H1 (cell line): ENCODE results near the gene BPIFA2. TPM values are rescaled to one million over a fixed set of nuclear protein-coding genes. Genes with fewer than 3 reads are reported as not detected.

Experiments used
- CTCF ChIA-PET: fragments of 300-600 bp; sonication (Branson Sonifier 250); formaldehyde crosslinking; loops from one replicate; lab custom pipeline; 2021; ENCODE audit not compliant: partially characterized antibody; lab: Charles Lee
- POLR2A ChIA-PET: fragments of 300-600 bp; sonication (Branson Sonifier 250); formaldehyde crosslinking; loops from one replicate; lab custom pipeline; 2021; ENCODE audit warnings: inconsistent platforms; ENCODE audit not compliant: partially characterized antibody; lab: Charles Lee
- DNase-seq, 2 experiments: peaks; one replicate each; pipeline versions ENCODE4 v3.0.0 to v3.0.0-alpha.2; 2010 to 2022; ENCODE audit warnings: low spot score in 2 of 2, low read depth in 1 of 2, mixed read lengths in 1 of 2
- FAIRE-seq: peaks from 2 replicates; lab custom pipeline; 2011; peaks lifted over from hg19 to GRCh38; lab: Jason Lieb, UNC
- H2AFZ ChIP-seq: 2 replicates; pipeline ENCODE4 v1.8.1; 2012; ENCODE audit warnings: low read length, inconsistent platforms
- H2AK5ac ChIP-seq: 2 replicates; pipeline ENCODE4 v1.6.1; 2013; ENCODE audit warnings: low read depth, low read length
- H2BK120ac ChIP-seq: replicated peaks from 2 replicates; pipeline ENCODE3; 2013; ENCODE audit warnings: low read depth, low read length, inconsistent platforms
- H2BK12ac ChIP-seq: 2 replicates; pipeline ENCODE4 v1.6.1; 2013; ENCODE audit warnings: low read depth, low read length
- H2BK15ac ChIP-seq: 2 replicates; pipeline ENCODE4 v1.6.1; 2013; ENCODE audit warnings: low read length
- H2BK20ac ChIP-seq: 2 replicates; pipeline ENCODE4 v1.6.1; 2013; ENCODE audit warnings: low read length
- H2BK5ac ChIP-seq: 2 replicates; pipeline ENCODE4 v1.6.1; 2013; ENCODE audit warnings: low read depth, low read length
- H3K14ac ChIP-seq: 2 replicates; pipeline ENCODE4 v1.6.1; 2013; ENCODE audit warnings: inconsistent platforms; ENCODE audit not compliant: insufficient read length
- H3K18ac ChIP-seq: 2 replicates; pipeline ENCODE4 v1.6.1; 2013; ENCODE audit warnings: low read length; ENCODE audit errors: extremely low read depth
- H3K23ac ChIP-seq: 2 replicates; pipeline ENCODE4 v1.6.1; 2013; ENCODE audit warnings: inconsistent platforms; ENCODE audit not compliant: insufficient read length
- H3K23me2 ChIP-seq: 2 replicates; pipeline ENCODE4 v1.6.1; 2013; ENCODE audit warnings: low read depth, low read length
- H3K27ac ChIP-seq: 2 replicates; pipeline ENCODE4 v1.6.1; 2011; ENCODE audit warnings: low read depth, low read length, inconsistent platforms
- H3K27me3 ChIP-seq, 4 experiments: replicated peaks in 1 of 4; 1 replicate in 1 of 4; 2 replicates in 3 of 4; pipeline versions ENCODE4 v1.6.1 to v1.8.1; 2011 to 2013; ENCODE audit warnings: low read length in 3 of 4, mild to moderate bottlenecking in 3 of 4, inconsistent platforms in 2 of 4, mixed read lengths in 2 of 4, moderate library complexity in 1 of 4; ENCODE audit not compliant: control insufficient read depth in 3 of 4, insufficient read depth in 3 of 4; ENCODE audit errors: extremely low read depth in 1 of 4
- H3K36me3 ChIP-seq, 4 experiments: 2 replicates each; pipeline versions ENCODE4 v1.6.1 to v1.8.1; 2011 to 2013; ENCODE audit warnings: mild to moderate bottlenecking in 4 of 4, low read length in 3 of 4, moderate library complexity in 2 of 4, control low read depth in 1 of 4, inconsistent platforms in 1 of 4; ENCODE audit not compliant: insufficient read depth in 4 of 4, control insufficient read depth in 2 of 4
- H3K4ac ChIP-seq: replicated peaks from 2 replicates; pipeline ENCODE3; 2013; ENCODE audit warnings: low read length, low read depth, mixed read lengths, inconsistent platforms; ENCODE audit not compliant: insufficient read length
- H3K4me1 ChIP-seq, 4 experiments: replicated peaks in 1 of 4; 1 replicate in 1 of 4; 2 replicates in 3 of 4; pipeline versions ENCODE4 v1.6.1 to v1.8.1; 2011 to 2013; ENCODE audit warnings: low read length in 3 of 4, inconsistent platforms in 2 of 4, mixed read lengths in 1 of 4; ENCODE audit not compliant: insufficient read depth in 4 of 4, control insufficient read depth in 3 of 4
- H3K4me2 ChIP-seq, 2 experiments: 2 replicates each; pipeline versions ENCODE4 v1.6.1 to v1.8.1; 2011 to 2013; ENCODE audit warnings: low read depth in 2 of 2, low read length in 2 of 2, control low read depth in 1 of 2, inconsistent platforms in 1 of 2, mild to moderate bottlenecking in 1 of 2; ENCODE audit not compliant: insufficient read depth in 1 of 2
- H3K4me3 ChIP-seq, 4 experiments: fragments of 200-600, 300-600 bp in 1 of 4; sonication (generic), shearing (Covaris generic), sonication (Bioruptor Twin) in 1 of 4; 2 replicates each; pipeline versions ENCODE4 v1.5.1 to v1.8.1; 2011 to 2016; ENCODE audit warnings: low read length in 4 of 4, low read depth in 3 of 4, control low read depth in 2 of 4, inconsistent platforms in 2 of 4, mild to moderate bottlenecking in 2 of 4, mixed read lengths in 1 of 4, moderate library complexity in 1 of 4; ENCODE audit not compliant: insufficient read depth in 2 of 4; ENCODE audit errors: extremely low read depth in 1 of 4
- H3K56ac ChIP-seq: replicated peaks from 2 replicates; pipeline ENCODE3; 2013; ENCODE audit warnings: low read depth, mild to moderate bottlenecking, mixed read lengths, low read length, inconsistent platforms; ENCODE audit not compliant: insufficient read length
- H3K79me1 ChIP-seq: 2 replicates; pipeline ENCODE4 v1.6.1; 2013; ENCODE audit warnings: low read depth, low read length, control low read depth
- H3K79me2 ChIP-seq, 2 experiments: 2 replicates each; pipeline versions ENCODE4 v1.6.1 to v1.8.1; 2012 to 2013; ENCODE audit warnings: low read length in 2 of 2, mild to moderate bottlenecking in 2 of 2, inconsistent platforms in 1 of 2; ENCODE audit not compliant: insufficient read depth in 2 of 2, control insufficient read depth in 1 of 2
- H3K9ac ChIP-seq, 4 experiments: replicated peaks in 1 of 4; 1 replicate in 1 of 4; 2 replicates in 3 of 4; pipeline versions ENCODE4 v1.6.1 to v1.8.1; 2011 to 2013; ENCODE audit warnings: low read depth in 3 of 4, low read length in 3 of 4, control low read depth in 2 of 4, mild to moderate bottlenecking in 2 of 4, moderate library complexity in 2 of 4, inconsistent platforms in 1 of 4; ENCODE audit errors: extremely low read depth in 1 of 4
- H3K9me3 ChIP-seq, 2 experiments: 2 replicates each; pipeline versions ENCODE4 v1.6.1 to v1.8.1; 2012 to 2013; ENCODE audit warnings: mild to moderate bottlenecking in 2 of 2, moderate library complexity in 2 of 2, control low read depth in 1 of 2, inconsistent platforms in 1 of 2, low read depth in 1 of 2, low read length in 1 of 2, mixed read lengths in 1 of 2; ENCODE audit not compliant: insufficient read depth in 2 of 2
- H4K20me1 ChIP-seq, 2 experiments: replicated peaks in 1 of 2; 2 replicates each; pipeline versions ENCODE3 to v1.8.1; 2011 to 2013; ENCODE audit warnings: inconsistent platforms in 2 of 2, low read length in 2 of 2, mild to moderate bottlenecking in 1 of 2; ENCODE audit not compliant: insufficient read depth in 2 of 2, control insufficient read depth in 1 of 2
- H4K5ac ChIP-seq: 2 replicates; pipeline ENCODE4 v1.6.1; 2013; ENCODE audit warnings: low read length, low read depth, mixed read lengths, inconsistent platforms; ENCODE audit not compliant: insufficient read length
- H4K8ac ChIP-seq: 2 replicates; pipeline ENCODE4 v1.8.0; 2013; ENCODE audit warnings: mild to moderate bottlenecking, moderate library complexity, low read length, inconsistent platforms; ENCODE audit not compliant: insufficient read depth; ENCODE audit errors: extremely low read depth
- H4K91ac ChIP-seq: replicated peaks from 2 replicates; pipeline ENCODE3; 2013; ENCODE audit warnings: low read length, mixed read lengths, inconsistent platforms; ENCODE audit not compliant: insufficient read length
- ATF2 ChIP-seq: IDR thresholded peaks from 2 replicates; pipeline ENCODE4 v1.6.1; 2012; ENCODE audit warnings: low read length, inconsistent platforms
- BCL11A ChIP-seq, 2 experiments: IDR thresholded peaks; one replicate each; pipeline ENCODE4 v1.6.1; 2011; ENCODE audit warnings: low read depth in 2 of 2, low read length in 2 of 2, mild to moderate bottlenecking in 2 of 2
- CHD1 ChIP-seq: IDR thresholded peaks from 2 replicates; pipeline ENCODE4 v1.6.1; 2012; ENCODE audit warnings: low read depth, low read length, improper control_type of control experiment
- CTBP2 ChIP-seq: IDR thresholded peaks from 2 replicates; pipeline ENCODE4 v1.7.0; 2011; ENCODE audit warnings: borderline replicate concordance, mild to moderate bottlenecking, moderate library complexity, mixed read lengths, low read length; ENCODE audit not compliant: insufficient read depth, insufficient read length
- EGR1 ChIP-seq: IDR thresholded peaks from 2 replicates; pipeline ENCODE4 v1.6.1; 2011; ENCODE audit warnings: low read depth, low read length, borderline replicate concordance
- GTF2F1 ChIP-seq: IDR thresholded peaks from 2 replicates; pipeline ENCODE4 v1.6.1; 2012; ENCODE audit warnings: low read depth, low read length, improper control_type of control experiment, borderline replicate concordance
- JUND ChIP-seq: IDR thresholded peaks from 2 replicates; pipeline ENCODE4 v1.6.1; 2011; ENCODE audit warnings: mild to moderate bottlenecking, improper control_type of control experiment, low read length
- KDM1A ChIP-seq: fragments of 200-600, 300-600 bp; sonication (generic); IDR thresholded peaks from 2 replicates; pipeline ENCODE4 v1.7.1; 2016; ENCODE audit warnings: mild to moderate bottlenecking, low read length, borderline replicate concordance
- PHF8 ChIP-seq: fragments of 200-600 bp; sonication (generic); conservative IDR thresholded peaks from 2 replicates; pipeline ENCODE4 v1.7.1; 2012; ENCODE audit warnings: low read depth, mild to moderate bottlenecking, inconsistent platforms, low read length, moderate library complexity
- SP4 ChIP-seq: IDR thresholded peaks from 2 replicates; pipeline ENCODE4 v1.6.1; 2012; ENCODE audit warnings: low read length, inconsistent platforms
- SUZ12 ChIP-seq: fragments of 200-600 bp; sonication (generic); IDR thresholded peaks from 2 replicates; pipeline ENCODE4 v1.6.1; 2012; ENCODE audit warnings: mild to moderate bottlenecking, inconsistent platforms, low read length, moderate library complexity, mixed read lengths
- TEAD4 ChIP-seq: IDR thresholded peaks from 2 replicates; pipeline ENCODE4 v1.6.1; 2012; ENCODE audit warnings: low read depth, low read length, inconsistent platforms, mixed read lengths
- ZNF274 ChIP-seq: IDR thresholded peaks from 2 replicates; pipeline ENCODE4 v1.7.0; 2012; ENCODE audit warnings: low read length, borderline replicate concordance; ENCODE audit errors: extremely low read depth
- WGBS, 2 experiments: shearing (Covaris generic) in 1 of 2; methylation state at CpG; one replicate each; pipeline versions ENCODE4 v1.1.6 to v1.1.7; 2013 to 2015; ENCODE audit warnings: low lambda C conversion rate in 2 of 2, mixed read lengths in 2 of 2, inconsistent platforms in 1 of 2, low coverage in 1 of 2, missing lambda C conversion rate in 1 of 2; ENCODE audit not compliant: insufficient replicate concordance in 2 of 2, insufficient coverage in 1 of 2, insufficient read length in 1 of 2; ENCODE audit errors: extremely low coverage in 1 of 2, missing lambda C conversion rate in 1 of 2; 5-methylcytosine and 5-hydroxymethylcytosine counted together
- polyA plus RNA-seq, 7 experiments: library from polyadenylated mRNA; depleted of rRNA in 3 of 7; stranded (reverse) in 5 of 7; unstranded in 2 of 7; fragments of >200 nt in 5 of 7; fragments of 200-250 nt in 2 of 7; gene quantifications; 1 replicate in 5 of 7; 2 replicates in 1 of 7; 4 replicates in 1 of 7; pipeline versions ENCODE4 v1.2.1 to v1.2.3, GENCODE V29; 2011 to 2013; ENCODE audit warnings: missing spikeins in 2 of 7, mixed read lengths in 2 of 7
- total RNA-seq: library from RNA; stranded (reverse); fragmentation: NEBNext Ultra II Directional; extraction: Animal tissue kit (Norgen Biotek cat#: 25700); gene quantifications from 2 replicates; pipeline ENCODE4 v1.2.1, GENCODE V29; 2021

The BPIFA2 gene
- total and polyA plus RNA-seq, 2 of the 8 experiments (the other 6 are each of a cell fraction or from before 2014, with no cell fraction given), result not detected

- Histone ChIP-seq H2BK20ac (no peak overlapping the region), H3K4me1 (no peaks in the 10 kb centered on the region), H2BK15ac (no peak overlapping the region), H4K20me1 (peaks cover 0 to 2% of the 10 kb centered on the region in 2 experiments), H3K27ac (no peak overlapping the region), H3K4me2 (no peak overlapping the region), H3K9ac (no peak overlapping the region), H3K23ac (no peak overlapping the region), H3K4ac (no peak overlapping the region), H3K23me2 (no peaks in the 10 kb centered on the region), H2BK120ac (no peak overlapping the region), H3K18ac (no peak overlapping the region), H3K27me3 (no peaks in the 10 kb centered on the region), H3K9me3 (peaks cover 3% of the 10 kb centered on the region in 2 experiments; a peak in 2 of 4 replicates), H4K91ac (peak overlapping the region; percentile 32), H4K8ac (no peak overlapping the region), H3K79me2 (no peaks in the 10 kb centered on the region), H2BK12ac (no peak overlapping the region), H2BK5ac (no peak overlapping the region), H3K36me3 (no peaks in the 10 kb centered on the region), H2AFZ (no peak overlapping the region), H4K5ac (no peak overlapping the region), H3K79me1 (no peaks in the 10 kb centered on the region), H2AK5ac (no peak overlapping the region), H3K14ac (peak overlapping the region; percentile 19), H3K56ac (no peak overlapping the region), H3K4me3 (no peak overlapping the region)
- CTCF ChIA-PET, result interaction anchor here (1.9 kb wide), 1 partner anchor 30 kb away, joined by 4 read pairs; no protein-coding TSS in a partner anchor
- POLR2A ChIA-PET, result interaction anchor here (1.1 kb wide), 1 partner anchor 32 kb away, joined by 3 read pairs; no protein-coding TSS in a partner anchor
- FAIRE-seq, result no peak
- DNase-seq, result no peak
- 95% methylated on average over 6 of the region's 6 CpGs; no CpG with 5 or more reads in 1 of the 2 experiments for WGBS, 2 experiments
- no peak for TF ChIP-seq GTF2F1
- no peak for TF ChIP-seq KDM1A
- TF ChIP-seq CHD1, result no peak
- no peak for TF ChIP-seq SP4
- no peak for TF ChIP-seq PHF8
- no peak for TF ChIP-seq ZNF274
- no peak for TF ChIP-seq TEAD4
- TF ChIP-seq EGR1, result no peak
- no peak for TF ChIP-seq JUND
- no peak for TF ChIP-seq ATF2
- no peak for TF ChIP-seq CTBP2
- no peak for TF ChIP-seq BCL11A (IDR thresholded peaks at IDR 0.05; ENCODE audit: low read depth in 2 of 2, low read length in 2 of 2)
- no peak for TF ChIP-seq SUZ12
These were observed 42.0 kb upstream of the BPIFA2 start for GRCh38 chr20:33125983-33126382.
